ENCODE measurements around the gene LIFR. TPM values are rescaled to one million over a fixed set of nuclear protein-coding genes. Genes with fewer than 3 reads are reported as not detected.

LIFR gene
- total and polyA plus RNA-seq, 5 donors from 2014 or later: not detected

DNA sequence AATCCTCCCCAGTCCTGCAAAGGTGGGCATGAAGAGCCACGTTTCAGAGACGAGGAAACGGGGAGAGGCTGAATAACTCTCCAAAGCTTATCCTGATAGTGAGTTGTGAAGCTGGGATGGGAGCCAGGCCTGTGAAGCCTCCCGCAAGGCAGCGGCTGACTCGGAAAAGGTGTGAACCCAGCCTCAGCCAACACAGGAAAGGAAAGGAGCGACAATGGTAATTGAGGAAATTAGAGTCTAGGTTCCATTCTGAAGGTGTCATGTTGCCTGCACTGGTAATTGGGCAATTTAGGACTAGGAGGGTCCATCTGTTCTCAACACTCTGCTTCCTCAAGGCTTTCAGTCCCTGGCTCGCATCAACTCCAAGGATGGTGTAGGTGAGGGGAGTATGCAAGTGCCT is 83.4 kb downstream of the LIFR start:
- Mint-ChIP-seq H3K9me3 (peaks cover 0 to 2% (median 0%) of the 10 kb centered on the region in 7 donors), H3K4me1 (no peaks in the 10 kb centered on the region), H3K36me3 (no peaks in the 10 kb centered on the region), H3K27ac (no peak overlapping the region), H3K4me3 (no peak overlapping the region), H3K27me3 (peaks cover 49% of the 10 kb centered on the region)
- Histone ChIP-seq H3K27me3 (ENCODE audit: control insufficient read depth, insufficient read depth, low read length) (peaks cover 7% of the 10 kb centered on the region), H3K27ac (ENCODE audit: insufficient read depth, low read length, poor library complexity, severe bottlenecking) (no peak overlapping the region), H3K36me3 (ENCODE audit: control insufficient read depth, insufficient read depth, low read length) (no peaks in the 10 kb centered on the region), H3K4me1 (ENCODE audit: control insufficient read depth, insufficient read depth, low read length, poor library complexity, severe bottlenecking) (no peaks in the 10 kb centered on the region), H3K9me3 (ENCODE audit: control insufficient read depth in 2 of 2, low read length in 2 of 2) (no peaks in the 10 kb centered on the region), H3K4me3 (ENCODE audit: low read depth, low read length) (no peak overlapping the region)
- no peak for DNase-seq
- no peak for ATAC-seq (ENCODE audit: low read depth in 2 of 2)

DNA sequence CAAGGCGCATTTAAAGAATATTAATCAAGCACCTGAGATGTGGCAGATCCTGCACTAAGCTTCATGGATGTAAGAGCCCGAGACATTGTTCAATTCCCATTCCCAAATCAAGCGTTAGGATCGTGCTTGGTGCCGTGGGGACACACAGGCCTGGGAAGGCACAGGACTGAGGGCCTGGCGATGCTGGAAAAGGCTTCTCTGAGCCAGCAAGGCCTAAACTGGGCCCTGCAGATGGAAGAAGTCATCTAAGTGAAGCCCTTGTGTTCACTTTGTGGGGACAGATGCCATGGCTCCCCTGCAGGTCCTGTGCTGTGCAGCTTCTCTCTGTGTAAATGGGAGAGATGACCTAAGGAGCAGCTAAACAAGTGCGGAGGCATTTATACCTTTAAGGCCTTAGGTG is 83.9 kb downstream of the LIFR start:
- Mint-ChIP-seq H3K36me3 (no peaks in the 10 kb centered on the region), H3K4me1 (no peaks in the 10 kb centered on the region), H3K9me3 (peaks cover 0 to 2% (median 0%) of the 10 kb centered on the region in 7 donors), H3K27ac (no peak overlapping the region), H3K27me3 (peaks cover 47% of the 10 kb centered on the region), H3K4me3 (no peak overlapping the region)
- no peak overlapping the region for H3K27ac ChIP-seq (ENCODE audit: insufficient read depth, low read length, poor library complexity, severe bottlenecking)
- H3K4me1 ChIP-seq (ENCODE audit: control insufficient read depth, insufficient read depth, low read length, poor library complexity, severe bottlenecking): no peaks in the 10 kb centered on the region
- H3K36me3 ChIP-seq (ENCODE audit: control insufficient read depth, insufficient read depth, low read length): no peaks in the 10 kb centered on the region
- DNase-seq (no peak), ATAC-seq (ENCODE audit: low read depth in 2 of 2) (no peak)
- no peak overlapping the region for H3K4me3 ChIP-seq (ENCODE audit: low read depth, low read length)
- H3K9me3 ChIP-seq (ENCODE audit: control insufficient read depth in 2 of 2, low read length in 2 of 2): no peaks in the 10 kb centered on the region
- H3K27me3 ChIP-seq (ENCODE audit: control insufficient read depth, insufficient read depth, low read length): peaks cover 6% of the 10 kb centered on the region

DNA sequence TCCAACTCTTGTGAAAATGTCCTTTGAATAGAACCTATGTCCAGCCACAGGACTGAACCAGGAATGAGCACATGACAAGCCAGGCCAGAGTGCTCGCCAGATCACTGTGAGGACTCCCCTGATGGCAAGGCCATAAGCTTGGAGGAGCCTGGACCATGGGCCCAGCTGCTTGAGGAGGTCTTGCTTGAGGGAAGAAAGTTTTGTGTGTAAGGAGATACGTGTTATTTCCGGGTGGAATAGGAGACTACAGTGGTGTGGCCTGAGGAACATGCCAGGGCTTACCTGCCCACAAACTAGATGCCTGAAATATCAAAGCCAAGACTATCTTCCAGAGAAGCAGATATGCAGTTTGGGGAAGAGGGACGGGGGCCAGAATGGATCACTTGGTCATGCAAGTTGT is 84.7 kb downstream of the LIFR start:
- H3K36me3 ChIP-seq (ENCODE audit: control insufficient read depth, insufficient read depth, low read length): no peaks in the 10 kb centered on the region
- H3K4me3 ChIP-seq (ENCODE audit: low read depth, low read length): no peak overlapping the region
- no peak overlapping the region for H3K27ac Mint-ChIP-seq
- no peak for DNase-seq
- no peak for ATAC-seq (ENCODE audit: low read depth in 2 of 2)
- H3K27me3 Mint-ChIP-seq: peaks cover 43% of the 10 kb centered on the region
- H3K27me3 ChIP-seq (ENCODE audit: control insufficient read depth, insufficient read depth, low read length): peaks cover 3% of the 10 kb centered on the region
- H3K4me3 Mint-ChIP-seq: no peak overlapping the region
- H3K9me3 ChIP-seq (ENCODE audit: control insufficient read depth in 2 of 2, low read length in 2 of 2): no peaks in the 10 kb centered on the region
- no peaks in the 10 kb centered on the region for H3K36me3 Mint-ChIP-seq
- no peaks in the 10 kb centered on the region for H3K4me1 ChIP-seq (ENCODE audit: control insufficient read depth, insufficient read depth, low read length, poor library complexity, severe bottlenecking)
- H3K27ac ChIP-seq (ENCODE audit: insufficient read depth, low read length, poor library complexity, severe bottlenecking): no peak overlapping the region
- H3K4me1 Mint-ChIP-seq: no peaks in the 10 kb centered on the region
- peaks cover 0 to 2% (median 0%) of the 10 kb centered on the region in 7 donors for H3K9me3 Mint-ChIP-seq

DNA sequence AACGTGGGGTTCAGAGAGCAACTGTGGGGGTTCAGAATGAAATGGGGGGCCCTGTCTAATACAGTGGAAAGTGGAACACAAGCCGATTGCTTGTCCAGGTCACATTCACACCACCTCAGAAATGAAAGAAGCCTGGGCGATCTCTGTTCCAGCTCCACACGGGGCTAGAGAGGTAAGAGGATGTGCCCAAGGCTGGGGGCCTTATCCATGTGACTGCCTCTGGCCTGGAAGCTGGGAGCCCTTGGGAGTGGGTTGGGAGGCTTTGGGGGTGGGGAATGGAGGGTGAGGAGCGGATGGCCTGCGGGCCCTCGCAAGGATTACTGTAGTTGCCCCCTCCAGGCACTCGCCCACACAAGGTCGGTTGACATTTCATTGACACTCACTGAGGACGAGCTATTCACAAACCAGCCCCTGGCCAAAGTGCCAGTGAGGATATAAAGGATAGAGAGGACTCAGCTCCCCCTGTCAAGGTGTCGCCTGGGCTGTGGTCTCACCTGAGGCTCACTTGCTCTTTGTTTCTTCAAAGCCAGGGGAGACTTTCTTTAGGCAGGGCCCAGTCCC is 86.7 kb downstream of the LIFR start:
- peaks cover 9% of the 10 kb centered on the region for H3K27me3 ChIP-seq (ENCODE audit: control insufficient read depth, insufficient read depth, low read length)
- no peaks in the 10 kb centered on the region for H3K4me1 Mint-ChIP-seq

DNA sequence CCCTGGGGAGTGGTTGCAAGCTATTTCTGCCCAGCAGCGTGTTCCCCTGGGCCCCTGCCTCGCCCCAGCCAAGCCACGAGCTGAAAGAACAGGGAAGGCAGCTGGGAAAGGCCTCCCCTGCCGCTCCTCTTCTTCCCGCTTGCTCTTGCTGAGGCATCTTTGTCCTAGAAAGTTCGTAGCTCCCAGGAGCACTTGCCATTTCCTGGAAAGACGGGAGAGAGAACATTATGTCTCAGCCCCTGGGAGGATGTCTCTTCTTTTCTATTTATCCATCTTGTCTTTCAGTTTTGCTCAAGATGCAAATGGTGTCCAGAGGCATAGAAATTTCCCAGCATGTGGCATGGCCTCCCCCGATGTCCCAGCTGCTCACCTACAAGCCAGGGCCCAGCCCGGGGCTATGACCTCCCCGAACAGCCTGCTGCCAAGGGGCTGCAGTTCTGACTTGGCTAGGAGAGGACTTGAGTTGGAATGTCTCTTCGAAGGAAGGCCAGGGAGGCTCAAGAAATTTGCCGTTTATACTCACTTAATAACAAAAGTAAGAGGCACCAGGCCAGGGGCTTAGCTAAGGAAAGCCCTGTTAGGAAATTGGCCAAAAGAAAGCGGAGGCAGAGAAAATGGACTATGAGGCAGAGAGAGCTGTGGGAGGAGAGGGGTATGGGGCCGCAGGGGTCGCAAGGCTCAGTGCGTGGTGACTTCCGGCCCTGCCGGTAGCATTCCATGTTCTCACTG is 87.3 kb downstream of the LIFR start:
- no peak for ATAC-seq (ENCODE audit: low read depth in 2 of 2)
- Histone ChIP-seq H3K4me1 (ENCODE audit: control insufficient read depth, insufficient read depth, low read length, poor library complexity, severe bottlenecking) (no peaks in the 10 kb centered on the region), H3K4me3 (ENCODE audit: low read depth, low read length) (no peak overlapping the region), H3K9me3 (ENCODE audit: control insufficient read depth in 2 of 2, low read length in 2 of 2) (no peaks in the 10 kb centered on the region), H3K36me3 (ENCODE audit: control insufficient read depth, insufficient read depth, low read length) (no peaks in the 10 kb centered on the region), H3K27me3 (ENCODE audit: control insufficient read depth, insufficient read depth, low read length) (peaks cover 8% of the 10 kb centered on the region), H3K27ac (ENCODE audit: insufficient read depth, low read length, poor library complexity, severe bottlenecking) (no peak overlapping the region)
- H3K4me3 Mint-ChIP-seq: no peak overlapping the region
- no peak for DNase-seq
- no peaks in the 10 kb centered on the region for H3K36me3 Mint-ChIP-seq
- peaks cover 32% of the 10 kb centered on the region for H3K27me3 Mint-ChIP-seq
- H3K27ac Mint-ChIP-seq: no peak overlapping the region
- no peaks in the 10 kb centered on the region for H3K4me1 Mint-ChIP-seq
- H3K9me3 Mint-ChIP-seq: peaks cover 0 to 3% (median 0%) of the 10 kb centered on the region in 7 donors

More for the DNA sequence above, 86.7 kb downstream of the LIFR start:
- no peak overlapping the region for H3K4me3 Mint-ChIP-seq
- H3K9me3 Mint-ChIP-seq: peaks cover 0 to 3% (median 0%) of the 10 kb centered on the region in 7 donors
- no peak overlapping the region for H3K4me3 ChIP-seq (ENCODE audit: low read depth, low read length)
- H3K36me3 ChIP-seq (ENCODE audit: control insufficient read depth, insufficient read depth, low read length): no peaks in the 10 kb centered on the region
- no peaks in the 10 kb centered on the region for H3K4me1 ChIP-seq (ENCODE audit: control insufficient read depth, insufficient read depth, low read length, poor library complexity, severe bottlenecking)
- H3K36me3 Mint-ChIP-seq: no peaks in the 10 kb centered on the region
- no peak for DNase-seq
- no peaks in the 10 kb centered on the region for H3K9me3 ChIP-seq (ENCODE audit: control insufficient read depth in 2 of 2, low read length in 2 of 2)
- H3K27ac ChIP-seq (ENCODE audit: insufficient read depth, low read length, poor library complexity, severe bottlenecking): no peak overlapping the region
- H3K27me3 Mint-ChIP-seq: peaks cover 36% of the 10 kb centered on the region
- no peak for ATAC-seq (ENCODE audit: low read depth in 2 of 2)
- H3K27ac Mint-ChIP-seq: no peak overlapping the region

DNA sequence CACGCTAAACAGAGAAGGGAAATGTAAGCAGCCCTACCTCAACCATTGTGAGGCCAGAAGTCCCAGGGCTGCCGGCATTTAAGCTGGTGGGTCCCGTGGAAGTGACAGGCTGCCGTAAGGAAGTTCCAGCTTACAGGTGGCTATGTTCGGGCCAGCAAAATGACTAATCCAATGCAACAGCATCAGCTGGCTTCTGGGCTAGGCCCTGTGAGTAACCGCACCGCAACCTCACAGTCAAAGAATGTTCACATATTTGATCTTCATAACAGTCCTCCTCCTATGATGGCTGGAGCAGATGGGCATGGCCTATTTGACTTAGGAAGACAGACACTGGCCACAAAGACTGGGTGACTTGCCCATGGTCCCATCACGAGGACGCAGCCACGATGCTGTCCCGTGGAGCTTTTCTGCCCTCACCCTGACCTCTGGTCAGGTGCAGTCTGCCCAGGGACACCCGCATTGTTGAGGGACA is 88.2 kb downstream of the LIFR start:
- Histone ChIP-seq H3K4me1 (ENCODE audit: control insufficient read depth, insufficient read depth, low read length, poor library complexity, severe bottlenecking) (no peaks in the 10 kb centered on the region), H3K27me3 (ENCODE audit: control insufficient read depth, insufficient read depth, low read length) (peaks cover 9% of the 10 kb centered on the region), H3K27ac (ENCODE audit: insufficient read depth, low read length, poor library complexity, severe bottlenecking) (no peak overlapping the region), H3K36me3 (ENCODE audit: control insufficient read depth, insufficient read depth, low read length) (no peaks in the 10 kb centered on the region), H3K4me3 (ENCODE audit: low read depth, low read length) (no peak overlapping the region), H3K9me3 (ENCODE audit: control insufficient read depth in 2 of 2, low read length in 2 of 2) (no peaks in the 10 kb centered on the region)
- Mint-ChIP-seq H3K36me3 (no peaks in the 10 kb centered on the region), H3K4me1 (no peaks in the 10 kb centered on the region), H3K27me3 (peaks cover 28% of the 10 kb centered on the region), H3K4me3 (no peak overlapping the region), H3K9me3 (peaks cover 0 to 3% (median 0%) of the 10 kb centered on the region in 7 donors), H3K27ac (no peak overlapping the region)
- DNase-seq (no peak), ATAC-seq (ENCODE audit: low read depth in 2 of 2) (no peak)

DNA sequence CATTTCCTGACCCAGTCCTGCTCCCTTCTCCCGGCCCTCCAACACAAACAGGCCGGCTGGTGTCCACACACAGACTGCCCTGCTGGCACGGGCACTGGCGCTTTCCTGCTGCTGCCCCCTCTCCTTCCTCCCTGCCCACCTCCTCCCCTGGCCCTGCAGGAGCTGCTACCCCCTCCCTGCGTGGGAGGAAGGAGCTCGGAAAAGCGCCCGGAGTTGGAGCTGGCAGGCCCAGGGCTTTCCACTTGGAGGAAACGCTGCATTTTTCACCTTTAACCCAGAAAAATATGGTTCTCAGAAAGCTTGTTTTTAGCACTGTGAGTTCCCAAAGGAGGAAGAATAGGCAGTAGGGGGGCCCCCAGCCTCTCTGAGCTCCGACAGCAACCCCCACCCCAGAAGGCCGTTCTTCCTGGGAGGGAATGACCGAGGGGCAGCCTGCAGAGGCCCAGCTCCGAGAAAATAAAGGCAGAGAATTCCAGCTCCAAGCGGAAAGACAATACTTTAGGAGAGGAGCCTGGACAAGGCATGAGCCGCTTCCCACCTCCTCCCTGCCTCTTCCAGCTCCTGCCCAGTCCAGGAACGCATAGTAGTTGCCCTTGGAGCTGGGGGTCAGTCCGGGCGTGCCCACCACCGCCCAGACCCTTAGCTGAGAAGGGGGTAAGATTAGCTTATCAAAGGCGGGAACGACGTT is 88.9 kb downstream of the LIFR start:
- ATAC-seq (ENCODE audit: low read depth in 2 of 2) (no peak), DNase-seq (no peak)
- no peak overlapping the region for H3K27ac Mint-ChIP-seq
- peaks cover 0 to 3% (median 0%) of the 10 kb centered on the region in 7 donors for H3K9me3 Mint-ChIP-seq
- Histone ChIP-seq H3K36me3 (ENCODE audit: control insufficient read depth, insufficient read depth, low read length) (no peaks in the 10 kb centered on the region), H3K27me3 (ENCODE audit: control insufficient read depth, insufficient read depth, low read length) (peaks cover 13% of the 10 kb centered on the region), H3K4me1 (ENCODE audit: control insufficient read depth, insufficient read depth, low read length, poor library complexity, severe bottlenecking) (no peaks in the 10 kb centered on the region), H3K9me3 (ENCODE audit: control insufficient read depth in 2 of 2, low read length in 2 of 2) (no peaks in the 10 kb centered on the region), H3K4me3 (ENCODE audit: low read depth, low read length) (no peak overlapping the region), H3K27ac (ENCODE audit: insufficient read depth, low read length, poor library complexity, severe bottlenecking) (no peak overlapping the region)
- H3K4me1 Mint-ChIP-seq: no peaks in the 10 kb centered on the region
- no peak overlapping the region for H3K4me3 Mint-ChIP-seq
- peaks cover 30% of the 10 kb centered on the region for H3K27me3 Mint-ChIP-seq
- no peaks in the 10 kb centered on the region for H3K36me3 Mint-ChIP-seq
